ENCODE measurements around the gene KSR1.
"Not testable (repeated sequence)": the region's sequence is repeated elsewhere in the genome, so short reads cannot be mapped to it uniquely, and the experiment has no call there.

Gene KSR1

GRCh38 chr17:27651411-27652345 lies 195.4 kb downstream of the KSR1 start:
- Histone ChIP-seq H3K27me3 (ENCODE audit: low read depth, low read length) (no peaks in the 10 kb centered on the region; the same call in 1 of the 2 replicates), H3K4me3 (ENCODE audit: low read length) (no peak overlapping the region), H4K20me1 (ENCODE audit: insufficient read depth, low read length) (no peaks in the 10 kb centered on the region), H3K36me3 (replicated peaks; ENCODE audit: low read depth, low read length) (no peaks in the 10 kb centered on the region), H3K27ac (ENCODE audit: low read length) (no peak overlapping the region), H3K4me2 (ENCODE audit: low read length) (no peak overlapping the region), H2AFZ (ENCODE audit: low read depth, low read length) (no peak overlapping the region), H3K9ac (ENCODE audit: low read length) (no peak overlapping the region), H3K4me1 (ENCODE audit: low read length) (no peaks in the 10 kb centered on the region), H3K9me3 (ENCODE audit: insufficient read depth, low read length) (no peaks in the 10 kb centered on the region), H3K79me2 (ENCODE audit: low read length) (no peaks in the 10 kb centered on the region)
- no peak for TF ChIP-seq EZH2phosphoT487 (IDR thresholded peaks at IDR 0.05; ENCODE audit: low read depth)
- TF ChIP-seq, protein P1, sequence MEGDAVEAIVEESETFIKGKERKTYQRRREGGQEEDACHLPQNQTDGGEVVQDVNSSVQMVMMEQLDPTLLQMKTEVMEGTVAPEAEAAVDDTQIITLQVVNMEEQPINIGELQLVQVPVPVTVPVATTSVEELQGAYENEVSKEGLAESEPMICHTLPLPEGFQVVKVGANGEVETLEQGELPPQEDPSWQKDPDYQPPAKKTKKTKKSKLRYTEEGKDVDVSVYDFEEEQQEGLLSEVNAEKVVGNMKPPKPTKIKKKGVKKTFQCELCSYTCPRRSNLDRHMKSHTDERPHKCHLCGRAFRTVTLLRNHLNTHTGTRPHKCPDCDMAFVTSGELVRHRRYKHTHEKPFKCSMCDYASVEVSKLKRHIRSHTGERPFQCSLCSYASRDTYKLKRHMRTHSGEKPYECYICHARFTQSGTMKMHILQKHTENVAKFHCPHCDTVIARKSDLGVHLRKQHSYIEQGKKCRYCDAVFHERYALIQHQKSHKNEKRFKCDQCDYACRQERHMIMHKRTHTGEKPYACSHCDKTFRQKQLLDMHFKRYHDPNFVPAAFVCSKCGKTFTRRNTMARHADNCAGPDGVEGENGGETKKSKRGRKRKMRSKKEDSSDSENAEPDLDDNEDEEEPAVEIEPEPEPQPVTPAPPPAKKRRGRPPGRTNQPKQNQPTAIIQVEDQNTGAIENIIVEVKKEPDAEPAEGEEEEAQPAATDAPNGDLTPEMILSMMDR (IDR thresholded peaks at IDR 0.05; ENCODE audit: low read depth, low read length), result peak; percentile 63

- not testable (repeated sequence) for H3K36me3 ChIP-seq (replicated peaks; ENCODE audit: low read depth, low read length); H3K4me3 ChIP-seq (ENCODE audit: low read length); H2AFZ ChIP-seq (ENCODE audit: low read depth, low read length); H3K4me2 ChIP-seq (ENCODE audit: low read length); H3K9me3 ChIP-seq (ENCODE audit: insufficient read depth, low read length); H3K4me1 ChIP-seq (ENCODE audit: low read length); H3K79me2 ChIP-seq (ENCODE audit: low read length); H3K27me3 ChIP-seq (ENCODE audit: low read depth, low read length); H4K20me1 ChIP-seq (ENCODE audit: insufficient read depth, low read length); H3K9ac ChIP-seq (ENCODE audit: low read length); H3K27ac ChIP-seq (ENCODE audit: low read length)
Observed at GRCh38 chr17:27653449-27653971, 197.3 kb downstream of the KSR1 start.

- H3K9me3 ChIP-seq (ENCODE audit: insufficient read depth, low read length), result no peaks in the 10 kb centered on the region
- no peaks in the 10 kb centered on the region for H3K79me2 ChIP-seq (ENCODE audit: low read length)
- no peak overlapping the region for H3K9ac ChIP-seq (ENCODE audit: low read length)
- TF ChIP-seq, protein P1 (IDR thresholded peaks at IDR 0.05; ENCODE audit: low read depth, low read length), result no peak
- no peak for TF ChIP-seq EZH2phosphoT487 (IDR thresholded peaks at IDR 0.05; ENCODE audit: low read depth)
- no peaks in the 10 kb centered on the region for H4K20me1 ChIP-seq (ENCODE audit: insufficient read depth, low read length)
- peak overlapping the region; percentile 86 for H2AFZ ChIP-seq (ENCODE audit: low read depth, low read length)
- H3K27me3 ChIP-seq (ENCODE audit: low read depth, low read length), result no peaks in the 10 kb centered on the region
- no peaks in the 10 kb centered on the region for H3K36me3 ChIP-seq (replicated peaks; ENCODE audit: low read depth, low read length)
- no peak overlapping the region for H3K27ac ChIP-seq (ENCODE audit: low read length)
- no peak overlapping the region for H3K4me3 ChIP-seq (ENCODE audit: low read length)
- peak overlapping the region; percentile 31 for H3K4me2 ChIP-seq (ENCODE audit: low read length)
- H3K4me1 ChIP-seq (ENCODE audit: low read length), result no peaks in the 10 kb centered on the region
Observed at GRCh38 chr17:27654136-27654535, 197.9 kb downstream of the KSR1 start.

GRCh38 chr17:27654654-27655524 lies 198.6 kb downstream of the KSR1 start:
- Histone ChIP-seq H3K79me2 (ENCODE audit: low read length) (no peaks in the 10 kb centered on the region), H3K4me3 (ENCODE audit: low read length) (no peak overlapping the region), H3K9me3 (ENCODE audit: insufficient read depth, low read length) (no peaks in the 10 kb centered on the region), H3K36me3 (replicated peaks; ENCODE audit: low read depth, low read length) (no peaks in the 10 kb centered on the region), H3K27ac (ENCODE audit: low read length) (no peak overlapping the region), H4K20me1 (ENCODE audit: insufficient read depth, low read length) (no peaks in the 10 kb centered on the region), H2AFZ (ENCODE audit: low read depth, low read length) (peak overlapping the region; percentile 86), H3K4me2 (ENCODE audit: low read length) (peak overlapping the region; percentile 31), H3K27me3 (ENCODE audit: low read depth, low read length) (no peaks in the 10 kb centered on the region), H3K9ac (ENCODE audit: low read length) (no peak overlapping the region), H3K4me1 (ENCODE audit: low read length) (no peaks in the 10 kb centered on the region)
- TF ChIP-seq, protein P1 (IDR thresholded peaks at IDR 0.05; ENCODE audit: low read depth, low read length), result peak; percentile 92
- no peak for TF ChIP-seq EZH2phosphoT487 (IDR thresholded peaks at IDR 0.05; ENCODE audit: low read depth)

- H3K4me3 ChIP-seq (ENCODE audit: low read length); H3K9me3 ChIP-seq (ENCODE audit: insufficient read depth, low read length); H4K20me1 ChIP-seq (ENCODE audit: insufficient read depth, low read length); H3K27me3 ChIP-seq (ENCODE audit: low read depth, low read length); H3K9ac ChIP-seq (ENCODE audit: low read length); H3K27ac ChIP-seq (ENCODE audit: low read length); H3K36me3 ChIP-seq (replicated peaks; ENCODE audit: low read depth, low read length); H2AFZ ChIP-seq (ENCODE audit: low read depth, low read length); H3K4me2 ChIP-seq (ENCODE audit: low read length); H3K79me2 ChIP-seq (ENCODE audit: low read length); H3K4me1 ChIP-seq (ENCODE audit: low read length): not testable (repeated sequence)
Observed at GRCh38 chr17:27655525-27656111, 199.4 kb downstream of the KSR1 start.

DNA sequence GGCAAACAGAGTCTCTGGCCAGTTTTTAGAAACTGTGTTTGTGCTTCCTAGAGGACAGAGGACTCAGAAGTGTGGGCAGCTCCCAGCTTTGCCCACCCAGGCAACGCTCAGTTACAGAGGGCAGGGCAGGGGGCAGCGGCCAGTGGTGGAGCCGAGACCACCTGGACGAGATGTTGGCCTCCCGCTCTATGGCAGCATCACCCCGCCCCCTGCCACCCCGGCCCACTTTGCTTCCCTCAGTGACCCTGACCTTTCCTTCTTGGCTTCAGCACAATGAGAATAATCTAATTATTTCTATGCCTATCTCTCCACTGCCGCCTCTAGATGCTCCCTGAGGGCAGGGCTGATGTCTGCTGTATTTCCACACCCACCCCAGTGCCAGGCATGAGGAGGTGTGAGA lies 200.4 kb downstream of the KSR1 start:
- not testable (repeated sequence) for H3K79me2 ChIP-seq (ENCODE audit: low read length); H3K4me3 ChIP-seq (ENCODE audit: low read length); H3K9me3 ChIP-seq (ENCODE audit: insufficient read depth, low read length); H3K9ac ChIP-seq (ENCODE audit: low read length); H3K27me3 ChIP-seq (ENCODE audit: low read depth, low read length); H3K36me3 ChIP-seq (replicated peaks; ENCODE audit: low read depth, low read length); H3K4me2 ChIP-seq (ENCODE audit: low read length); H2AFZ ChIP-seq (ENCODE audit: low read depth, low read length); H3K27ac ChIP-seq (ENCODE audit: low read length); H3K4me1 ChIP-seq (ENCODE audit: low read length); H4K20me1 ChIP-seq (ENCODE audit: insufficient read depth, low read length)

Data from OCI-LY3 (cell line).